ENCODE measurements around the gene SNIP1.

GRCh38 chr1:37486680-37487618 is 67.1 kb downstream of the SNIP1 start:
- TF ChIP-seq CTCF (IDR thresholded peaks at IDR 0.05; ENCODE audit: borderline replicate concordance, extremely low read depth, low read length, poor library complexity, severe bottlenecking) (peak; percentile 96), EZH2 (IDR thresholded peaks at IDR 0.05; ENCODE audit: borderline replicate concordance, low read depth, low read length, severe bottlenecking) (no peak)
